Psoas muscle (tissue), 8 donors: Measurements from ENCODE around the gene CXCR4. TPM values are rescaled to one million over a fixed set of nuclear protein-coding genes. Genes with fewer than 3 reads are reported as not detected.

ENCODE experiments used
- ATAC-seq, 4 donors: fragments of 200-7000 bp; cut with Tn5 transposase; one replicate each; pipeline ENCODE4 v1.9.1; 2020; ENCODE audit warnings: moderate library complexity in 3 of 4, mild to moderate bottlenecking in 2 of 4
- DNase-seq, 2 donors: peaks; one replicate each; pipeline ENCODE4 v3.0.0-alpha.2; 2020
- H3K27ac ChIP-seq: fragments of 200-600 bp; one replicate; pipeline ENCODE4 v1.8.0; 2022
- H3K27me3 ChIP-seq, 3 donors: fragments of 200-600 bp in 1 of 3; one replicate each; pipeline versions ENCODE4 v1.6.1 to v1.8.0; 2013 to 2022; ENCODE audit warnings: low read length in 2 of 3, mild to moderate bottlenecking in 2 of 3, moderate library complexity in 1 of 3; ENCODE audit not compliant: insufficient read depth in 3 of 3
- H3K36me3 ChIP-seq, 2 donors: fragments of 200-600 bp in 1 of 2; one replicate each; pipeline versions ENCODE4 v1.6.1 to v1.8.0; 2013 to 2022; ENCODE audit warnings: low read depth in 1 of 2, mild to moderate bottlenecking in 1 of 2, moderate library complexity in 1 of 2; ENCODE audit not compliant: insufficient read depth in 1 of 2
- H3K4me1 ChIP-seq: fragments of 200-600 bp; one replicate; pipeline ENCODE4 v1.8.0; 2022
- H3K4me3 ChIP-seq: fragments of 200-600 bp; one replicate; pipeline ENCODE4 v1.8.0; 2022; ENCODE audit warnings: mild to moderate bottlenecking
- H3K9me3 ChIP-seq: fragments of 200-600 bp; one replicate; pipeline ENCODE4 v1.8.0; 2022
- WGBS, 3 donors: extraction: QIAGEN DNeasy Blood & Tissue Kit; methylation state at CpG; one replicate each; pipeline versions ENCODE4 v1.1.6 to v1.1.7; 2013; 5-methylcytosine and 5-hydroxymethylcytosine counted together
- intact Hi-C, 2 donors: fragments of 100-400 bp; cut with DNase I; formaldehyde crosslinking; loops; one replicate each; pipeline versions ENCODE4 v1.11.0 to v1.14.2; 2022
- polyA plus RNA-seq, 3 donors: library from polyadenylated mRNA; stranded (reverse); fragments of 200-250 nt; gene quantifications; one replicate each; pipeline ENCODE4 v1.2.3, GENCODE V29; 2013
- total RNA-seq, 4 donors: library from RNA; stranded (reverse); fragmentation: NEBNext Ultra II Directional in 2 of 4; extraction: Animal tissue kit (Norgen Biotek cat#: 25700) in 2 of 4; gene quantifications; one replicate each; pipeline versions ENCODE4 v1.2.1 to v1.2.4, GENCODE V29; 2021 to 2023
- TF ChIP-seq, protein P1 (sequence below): fragments of 200-600 bp; IDR thresholded peaks from one replicate; pipeline ENCODE4 v1.8.0; 2022; ENCODE audit warnings: antibody characterized with exemption
- donor health status: healthy with polysubstance abuse.
- donor health status: DM: no; HTN: no; CAD: no; lungs with moderate emphysema.
- donor health status: Bipolar disorder and iron deficiency.
- donor health status: healthy.
- donor health status: DM: yes; HTN: yes; CAD: no.
- donor health status: DM: no; HTN: no; CAD: no.
- donor health status: DM: no; HTN: no; CAD: no.
- donor health status: DM: yes; HTN: yes; CAD: no.

Gene CXCR4
- total and polyA plus RNA-seq, 7 donors, result 1.8 to 9.1 (median 3.0) TPM

DNA sequence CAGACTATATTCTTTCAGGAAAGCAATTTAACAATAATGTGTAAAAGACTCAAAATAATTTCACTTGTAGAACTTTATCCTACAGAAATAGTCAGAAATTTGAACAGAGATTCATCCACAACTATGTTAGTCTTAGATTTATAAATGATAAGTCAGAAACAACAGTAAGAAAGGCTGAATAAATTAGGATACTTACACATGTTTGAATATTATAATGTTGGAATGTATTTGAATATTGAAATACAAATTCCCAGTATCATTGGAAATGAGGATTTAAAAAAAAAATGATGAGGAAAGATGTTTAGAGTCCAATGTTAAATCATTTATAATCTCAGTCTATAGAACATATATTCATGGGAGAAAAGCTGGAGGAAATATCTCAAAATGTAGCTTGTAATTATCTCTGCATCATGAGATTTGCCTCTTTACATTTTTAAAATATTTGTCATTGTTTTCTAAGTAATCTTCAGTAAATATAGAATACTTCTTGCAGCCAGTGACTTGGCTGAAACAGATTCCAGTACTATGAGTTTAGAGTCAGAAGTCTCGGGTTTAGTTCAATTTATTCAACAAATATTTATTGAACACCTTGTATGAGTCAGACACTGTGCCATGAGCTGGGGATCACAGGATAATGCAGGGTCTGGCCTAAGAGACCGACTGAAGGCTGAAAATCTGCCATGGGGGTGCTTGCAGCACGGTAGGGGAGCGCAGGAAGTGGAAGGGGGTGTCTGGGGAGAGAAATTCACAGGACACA, 32.3 kb downstream of the CXCR4 start:
- Histone ChIP-seq H3K36me3 (no peaks in the 10 kb centered on the region), H3K4me1 (no peaks in the 10 kb centered on the region), H3K27me3 (no peaks in the 10 kb centered on the region), H3K9me3 (no peaks in the 10 kb centered on the region), H3K4me3 (no peak overlapping the region), H3K27ac (no peak overlapping the region)
- TF ChIP-seq, protein P1, sequence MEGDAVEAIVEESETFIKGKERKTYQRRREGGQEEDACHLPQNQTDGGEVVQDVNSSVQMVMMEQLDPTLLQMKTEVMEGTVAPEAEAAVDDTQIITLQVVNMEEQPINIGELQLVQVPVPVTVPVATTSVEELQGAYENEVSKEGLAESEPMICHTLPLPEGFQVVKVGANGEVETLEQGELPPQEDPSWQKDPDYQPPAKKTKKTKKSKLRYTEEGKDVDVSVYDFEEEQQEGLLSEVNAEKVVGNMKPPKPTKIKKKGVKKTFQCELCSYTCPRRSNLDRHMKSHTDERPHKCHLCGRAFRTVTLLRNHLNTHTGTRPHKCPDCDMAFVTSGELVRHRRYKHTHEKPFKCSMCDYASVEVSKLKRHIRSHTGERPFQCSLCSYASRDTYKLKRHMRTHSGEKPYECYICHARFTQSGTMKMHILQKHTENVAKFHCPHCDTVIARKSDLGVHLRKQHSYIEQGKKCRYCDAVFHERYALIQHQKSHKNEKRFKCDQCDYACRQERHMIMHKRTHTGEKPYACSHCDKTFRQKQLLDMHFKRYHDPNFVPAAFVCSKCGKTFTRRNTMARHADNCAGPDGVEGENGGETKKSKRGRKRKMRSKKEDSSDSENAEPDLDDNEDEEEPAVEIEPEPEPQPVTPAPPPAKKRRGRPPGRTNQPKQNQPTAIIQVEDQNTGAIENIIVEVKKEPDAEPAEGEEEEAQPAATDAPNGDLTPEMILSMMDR, result no peak
- intact Hi-C loops, result no loop called here
- ATAC-seq, result no peak
- 83 to 88% (median 88%) methylated on average over 4 of the region's 4 CpGs for WGBS, 3 donors
- no peak for DNase-seq

- TF ChIP-seq, protein P1, result no peak
- 64 to 72% (median 67%) methylated on average over 3 of the region's 3 CpGs for WGBS, 3 donors
- intact Hi-C loops, result no loop called here
Measured at GRCh38 chr2:136081582-136082210, 36.3 kb downstream of the CXCR4 start.

DNA sequence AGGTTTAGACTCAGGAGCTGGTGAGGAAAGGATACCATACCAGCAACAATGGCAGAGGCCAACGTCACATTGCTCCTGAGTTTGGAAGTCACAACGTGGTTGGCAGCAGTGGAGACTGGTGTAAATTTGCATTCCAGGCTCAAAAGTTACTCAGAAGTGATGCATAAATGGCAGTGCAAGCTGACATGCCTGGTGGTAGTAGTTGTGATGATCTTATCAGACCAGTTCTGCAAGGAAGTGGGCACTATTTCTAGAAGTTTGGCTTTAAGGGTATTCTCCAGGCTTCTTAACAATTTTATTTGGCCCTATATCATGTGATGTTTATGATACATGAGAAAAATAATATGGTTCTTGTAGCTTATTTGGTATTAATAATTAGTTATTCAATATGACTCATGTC, 37.8 kb downstream of the CXCR4 start:
- intact Hi-C loops, result no loop called here
- TF ChIP-seq, protein P1, result no peak
- Histone ChIP-seq H3K27me3 (peaks cover 0 to under 1% (median 0%) of the 10 kb centered on the region in 3 donors), H3K27ac (no peak overlapping the region), H3K4me1 (no peaks in the 10 kb centered on the region), H3K9me3 (no peaks in the 10 kb centered on the region), H3K4me3 (no peak overlapping the region), H3K36me3 (no peaks in the 10 kb centered on the region)
- ATAC-seq (no peak), DNase-seq (no peak)
- 64 to 92% (median 77%) methylated on average over 2 of the region's 2 CpGs for WGBS, 3 donors

More at GRCh38 chr2:136081582-136082210, 36.3 kb downstream of the CXCR4 start:
- no peak overlapping the region for H3K27ac ChIP-seq
- no peak overlapping the region for H3K4me3 ChIP-seq
- DNase-seq, result no peak
- no peaks in the 10 kb centered on the region for H3K9me3 ChIP-seq
- no peaks in the 10 kb centered on the region for H3K27me3 ChIP-seq
- H3K36me3 ChIP-seq, result no peaks in the 10 kb centered on the region
- no peaks in the 10 kb centered on the region for H3K4me1 ChIP-seq
- ATAC-seq, result no peak

DNA sequence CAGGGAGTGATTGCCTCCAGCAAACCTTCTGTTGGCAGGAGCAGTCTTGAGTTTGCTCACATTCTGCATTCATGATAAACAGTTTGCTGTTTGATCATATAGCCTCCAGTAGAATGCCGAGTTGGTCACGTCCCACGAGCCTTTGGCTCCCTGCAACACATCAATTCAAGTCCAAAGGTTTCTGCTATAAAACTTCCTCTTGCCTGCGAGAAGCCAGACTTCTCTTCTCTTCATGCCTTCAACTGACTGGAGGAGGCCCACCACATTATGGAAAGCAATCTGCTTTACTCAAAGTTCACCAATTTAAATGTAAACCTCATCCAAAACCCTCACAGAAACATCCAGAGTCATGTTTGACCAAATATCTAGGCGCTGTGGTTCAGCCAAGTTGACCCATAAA, 40.8 kb downstream of the CXCR4 start:
- TF ChIP-seq, protein P1, result no peak
- intact Hi-C loops, result no loop called here
- Histone ChIP-seq H3K4me3 (no peak overlapping the region), H3K4me1 (no peaks in the 10 kb centered on the region), H3K27me3 (peaks cover 0 to 7% (median 0%) of the 10 kb centered on the region in 3 donors), H3K27ac (no peak overlapping the region), H3K36me3 (no peaks in the 10 kb centered on the region), H3K9me3 (no peaks in the 10 kb centered on the region)
- DNase-seq (no peak), ATAC-seq (no peak)
- WGBS, 3 donors, result 89 to 95% (median 94%) methylated on average over 5 of the region's 5 CpGs
